ENCODE measurements around the gene TH.
"Not testable (repeated sequence)": the region's sequence is repeated elsewhere in the genome, so short reads cannot be mapped to it uniquely, and the experiment has no call there.

TH gene

GRCh38 chr11:2130881-2131352 lies 40.7 kb downstream of the TH start:
- DNase-seq (ENCODE audit: low read depth in 2 of 2): no peak

GRCh38 chr11:2129699-2130366 lies 41.8 kb downstream of the TH start:
- no peak for DNase-seq (ENCODE audit: low read depth in 2 of 2)

- no peak for DNase-seq (ENCODE audit: low read depth in 2 of 2)
These were observed 42.3 kb downstream of the TH start for GRCh38 chr11:2129308-2129698.

GRCh38 chr11:2128511-2129307 lies 42.9 kb downstream of the TH start:
- DNase-seq (ENCODE audit: low read depth in 2 of 2): no peak

- DNase-seq (ENCODE audit: low read depth in 2 of 2): no peak
These were observed 43.5 kb downstream of the TH start for GRCh38 chr11:2128130-2128510.

- DNase-seq (ENCODE audit: low read depth in 2 of 2): no peak
These were observed 44.0 kb downstream of the TH start for GRCh38 chr11:2127482-2128129.

GRCh38 chr11:2126520-2127085 lies 45.0 kb downstream of the TH start:
- no peak for DNase-seq (ENCODE audit: low read depth in 2 of 2)

- DNase-seq (ENCODE audit: low read depth in 2 of 2): not testable (repeated sequence)
These were observed 46.7 kb downstream of the TH start for GRCh38 chr11:2124736-2125484.

- no peak for DNase-seq (ENCODE audit: low read depth in 2 of 2)
These were observed 48.0 kb downstream of the TH start for GRCh38 chr11:2123628-2123960.

GRCh38 chr11:2122907-2123627 lies 48.5 kb downstream of the TH start:
- DNase-seq (ENCODE audit: low read depth in 2 of 2): no peak

- no peak for DNase-seq (ENCODE audit: low read depth in 2 of 2)
These were observed 49.3 kb downstream of the TH start for GRCh38 chr11:2122222-2122906.

GRCh38 chr11:2121227-2122130 lies 50.1 kb downstream of the TH start:
- DNase-seq (ENCODE audit: low read depth in 2 of 2): no peak

GRCh38 chr11:2120359-2121100 lies 51.1 kb downstream of the TH start:
- DNase-seq (ENCODE audit: low read depth in 2 of 2): no peak

GRCh38 chr11:2118677-2119076 lies 52.9 kb downstream of the TH start:
- DNase-seq (ENCODE audit: low read depth in 2 of 2): no peak

- DNase-seq (ENCODE audit: low read depth in 2 of 2): no peak
These were observed 54.9 kb downstream of the TH start for GRCh38 chr11:2116680-2117079.

GRCh38 chr11:2115308-2115707 lies 56.3 kb downstream of the TH start:
- DNase-seq (ENCODE audit: low read depth in 2 of 2): no peak

GRCh38 chr11:2114430-2115241 lies 57.0 kb downstream of the TH start:
- DNase-seq (ENCODE audit: low read depth in 2 of 2): no peak
